HG02840 (cell line): ENCODE results near the gene CTBP2.

Experiments
- ATAC-seq: cut with Tn5 transposase; IDR thresholded peaks from one replicate; pipeline ENCODE4 v1.9.1; 2021; ENCODE audit warnings: mild to moderate bottlenecking, moderate library complexity, moderate number of reproducible peaks; ENCODE audit not compliant: unreplicated experiment, low FRiP score

The CTBP2 gene

DNA sequence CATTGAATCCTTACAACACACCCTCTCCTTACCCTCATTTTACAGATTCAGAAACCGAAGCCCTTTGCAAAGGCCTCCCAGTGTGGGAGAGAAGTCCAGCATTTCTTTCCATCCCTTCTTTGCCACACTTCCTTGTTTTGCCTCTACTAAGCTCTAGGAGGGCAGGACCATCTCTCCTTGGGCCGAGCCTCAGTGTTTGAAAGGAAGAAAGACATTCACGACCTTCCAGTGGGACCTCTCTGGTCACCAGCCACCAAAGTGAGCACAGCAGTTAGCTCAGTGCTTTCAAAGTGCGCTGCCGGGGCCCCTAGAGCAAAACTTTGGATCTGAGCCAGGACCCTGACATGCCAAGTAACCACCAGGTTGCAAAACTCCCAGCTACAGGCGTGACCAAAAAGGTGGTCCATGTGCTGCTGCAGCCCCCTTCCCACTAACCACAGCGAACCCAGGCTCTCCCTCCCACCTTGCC lies 12.4 kb downstream of the CTBP2 start:
- no peak for ATAC-seq

- no peak for ATAC-seq
Measured at GRCh38 chr10:125146791-125147579, 13.4 kb downstream of the CTBP2 start.

GRCh38 chr10:125145636-125146035 lies 14.7 kb downstream of the CTBP2 start:
- ATAC-seq: no peak

DNA sequence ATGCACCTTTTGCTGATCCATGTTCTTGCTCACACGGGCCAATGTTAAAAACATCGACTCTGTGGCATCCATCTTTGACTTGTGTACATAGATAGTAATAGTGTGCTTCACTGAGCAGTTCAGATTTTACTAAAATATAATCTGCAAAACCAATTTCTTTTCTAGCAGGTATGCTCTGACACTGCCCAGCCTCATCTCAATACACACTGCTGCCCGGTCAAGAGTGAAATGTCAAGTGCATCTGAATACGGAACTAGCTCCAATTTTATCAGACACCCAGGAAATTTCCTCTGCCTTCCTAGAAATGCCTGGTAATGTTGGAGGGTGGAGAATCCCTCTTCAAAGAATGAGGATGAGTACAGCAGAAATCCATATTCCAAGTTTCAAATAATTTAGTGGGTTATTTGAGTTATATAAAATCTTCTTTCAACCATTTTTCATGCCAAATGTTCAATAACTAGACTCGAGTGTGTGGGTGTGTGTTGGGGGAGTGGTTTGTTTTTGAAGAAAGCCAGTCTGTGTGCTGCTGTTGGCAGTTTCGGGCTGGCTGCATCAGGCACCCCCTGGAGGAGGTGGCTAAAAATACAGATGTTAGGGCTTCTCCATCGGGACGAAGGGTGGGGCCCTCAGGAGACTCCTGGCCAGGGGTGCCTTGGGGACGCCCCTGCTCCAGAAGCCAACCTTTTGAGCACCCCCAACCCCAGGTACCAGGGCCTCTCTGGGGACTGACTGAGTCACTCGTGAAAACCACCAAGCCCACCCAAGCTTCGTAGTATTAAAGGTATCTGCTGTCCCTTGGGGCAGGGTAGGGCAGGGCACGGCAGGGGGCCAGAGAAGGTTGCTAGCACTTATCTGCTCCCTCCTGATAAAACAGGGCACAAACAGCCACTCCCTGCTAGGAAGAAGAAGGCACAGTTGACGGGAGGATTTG lies 15.4 kb downstream of the CTBP2 start:
- no peak for ATAC-seq

DNA sequence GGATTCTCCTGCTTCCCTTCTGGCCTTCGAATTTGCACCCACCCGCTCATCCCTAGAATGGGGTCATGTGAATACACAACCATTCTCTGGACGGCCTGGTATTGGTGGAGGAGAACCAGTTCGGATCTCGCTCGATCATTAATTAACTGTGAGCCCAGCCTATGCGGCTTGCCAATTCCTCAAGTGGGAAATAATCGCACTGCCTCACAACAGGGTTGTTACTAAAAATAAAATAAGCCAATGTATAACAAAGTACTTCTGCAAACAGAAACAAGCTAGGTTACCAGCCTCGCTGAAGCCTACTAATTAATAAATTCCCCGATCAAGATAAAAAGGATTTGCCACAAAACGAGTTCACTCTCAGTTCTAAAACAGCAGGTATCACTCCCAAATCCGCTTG lies 16.2 kb downstream of the CTBP2 start:
- no peak for ATAC-seq

GRCh38 chr10:125142946-125143345 lies 17.4 kb downstream of the CTBP2 start:
- ATAC-seq: no peak

DNA sequence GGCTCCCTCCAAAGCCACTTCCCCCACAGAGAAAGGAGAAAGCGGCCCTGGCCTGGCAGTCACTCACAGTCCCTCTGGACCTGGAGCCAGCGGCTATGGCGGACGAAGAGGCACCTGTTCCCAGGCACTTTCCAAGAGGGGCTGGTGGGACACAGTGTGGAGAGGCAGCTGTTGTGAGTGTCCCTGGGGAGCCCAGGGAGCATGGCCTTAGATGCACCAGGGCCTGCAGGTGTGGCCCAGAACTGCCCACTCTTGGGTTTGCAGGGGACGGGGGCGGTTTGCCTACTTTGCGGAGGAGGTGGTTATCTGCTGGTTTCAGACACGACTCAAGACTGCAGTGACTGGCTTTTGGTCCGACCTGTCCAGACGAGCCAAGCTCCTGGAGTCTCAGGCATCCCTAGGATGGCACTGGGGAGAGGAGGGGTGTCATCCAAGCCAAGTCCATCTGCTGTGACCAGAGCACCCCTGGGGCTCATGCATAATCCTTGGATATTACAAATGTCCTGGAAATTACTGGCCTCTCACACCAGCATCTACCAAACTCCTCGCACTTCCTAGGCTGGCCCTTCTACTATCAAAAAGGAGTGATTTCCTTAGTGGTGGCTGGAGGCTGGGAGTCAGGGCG lies 18.4 kb downstream of the CTBP2 start:
- ATAC-seq: no peak

GRCh38 chr10:125141150-125141859 lies 19.1 kb downstream of the CTBP2 start:
- ATAC-seq: no peak

DNA sequence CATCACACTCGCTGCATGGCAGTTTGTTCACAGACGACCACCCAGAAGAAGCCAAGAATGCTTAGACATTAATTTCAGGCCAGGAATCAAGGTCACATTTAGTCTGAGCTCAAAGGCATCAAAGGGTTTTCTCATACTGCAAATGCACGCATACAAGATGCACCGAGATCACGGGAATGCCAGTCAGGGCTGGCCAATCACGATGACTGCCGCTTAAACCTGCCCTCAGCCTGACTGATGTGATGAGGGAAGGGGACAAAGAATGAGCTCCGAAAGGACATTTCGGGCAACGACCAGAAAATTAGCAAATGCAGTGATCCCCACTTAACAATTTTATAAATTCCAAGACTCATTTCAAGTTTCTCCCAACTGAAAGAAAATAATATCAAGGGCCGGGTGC lies 20.2 kb downstream of the CTBP2 start:
- ATAC-seq: no peak

GRCh38 chr10:125137601-125138438 lies 22.5 kb downstream of the CTBP2 start:
- ATAC-seq: no peak

- no peak for ATAC-seq
Measured at GRCh38 chr10:125136087-125136486, 24.3 kb downstream of the CTBP2 start.

DNA sequence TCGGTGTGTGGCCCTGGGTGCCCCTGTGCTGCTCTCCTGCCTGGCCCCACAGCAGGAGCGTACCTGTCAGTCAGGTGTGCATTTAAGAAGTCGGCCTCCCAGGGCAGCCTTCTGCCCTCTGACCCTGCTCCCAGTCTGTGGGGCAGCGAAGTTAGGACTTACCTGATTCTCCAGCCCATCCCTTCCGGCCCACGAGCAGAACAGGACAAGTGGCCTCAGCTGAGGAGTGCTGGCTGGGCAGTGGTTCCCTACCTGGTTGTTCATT lies 24.7 kb downstream of the CTBP2 start:
- no peak for ATAC-seq

DNA sequence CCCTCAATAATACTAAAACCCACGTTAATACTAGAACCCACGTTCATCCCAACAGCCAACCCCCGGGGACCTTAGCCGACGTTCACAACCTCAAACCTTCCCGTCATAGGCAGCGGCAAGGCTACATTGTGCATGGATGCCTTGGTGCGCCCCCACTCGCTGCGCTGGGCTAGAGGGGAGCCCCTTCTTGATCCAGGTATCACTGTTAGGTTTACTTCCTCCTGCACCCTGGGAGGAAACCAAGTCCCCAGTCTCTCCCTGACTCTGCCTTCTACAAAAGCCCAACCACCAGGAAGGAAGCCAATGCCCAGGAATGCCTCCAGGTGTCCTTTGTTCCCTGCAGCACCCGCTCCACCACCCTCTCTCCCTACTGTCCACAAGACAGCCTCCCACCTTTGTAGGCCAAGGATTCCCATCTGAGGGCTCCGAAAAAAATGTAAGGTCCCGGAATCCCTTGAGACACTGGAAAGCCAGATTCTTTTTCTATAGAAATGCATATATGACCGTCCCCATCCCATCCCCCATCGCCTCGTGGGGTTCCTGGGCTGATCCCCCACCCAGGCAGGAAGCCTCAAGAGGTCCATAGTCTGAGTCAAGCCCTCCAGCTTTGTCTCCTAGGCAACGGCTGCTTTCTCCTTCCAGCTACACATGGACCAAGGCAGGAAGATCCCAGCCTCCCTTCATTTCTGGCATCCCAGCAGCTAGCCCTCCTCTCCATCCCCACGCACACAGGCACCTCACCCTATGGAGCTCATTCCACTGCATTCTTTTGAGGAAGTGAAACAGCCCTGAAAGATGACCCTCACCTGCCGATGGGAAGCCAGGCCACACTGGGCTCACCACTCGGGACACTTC lies 25.2 kb downstream of the CTBP2 start:
- ATAC-seq: no peak

GRCh38 chr10:125134483-125134848 lies 25.9 kb downstream of the CTBP2 start:
- ATAC-seq: no peak

- no peak for ATAC-seq
Measured at GRCh38 chr10:125133696-125134482, 26.5 kb downstream of the CTBP2 start.

GRCh38 chr10:125132344-125132743 lies 28.0 kb downstream of the CTBP2 start:
- no peak for ATAC-seq

DNA sequence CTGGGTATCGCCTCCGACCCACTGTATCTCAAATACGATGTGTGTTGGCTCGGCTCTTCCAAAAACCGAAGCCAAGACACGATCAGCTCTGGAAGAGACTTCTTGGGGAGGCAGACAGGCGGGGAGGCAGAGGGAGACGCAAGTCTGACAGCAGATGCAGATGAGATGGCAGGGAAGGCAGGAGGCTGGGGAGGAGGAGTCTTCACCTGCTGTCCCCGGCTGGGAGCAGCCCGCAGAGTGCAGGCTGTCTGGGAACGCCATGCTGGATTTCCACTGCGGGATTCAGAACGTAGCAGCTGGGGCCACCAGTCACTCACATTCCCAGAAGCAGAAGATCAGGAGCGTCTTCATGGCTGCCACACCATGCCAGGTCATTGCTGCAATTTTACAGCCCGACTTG lies 29.4 kb downstream of the CTBP2 start:
- no peak for ATAC-seq

DNA sequence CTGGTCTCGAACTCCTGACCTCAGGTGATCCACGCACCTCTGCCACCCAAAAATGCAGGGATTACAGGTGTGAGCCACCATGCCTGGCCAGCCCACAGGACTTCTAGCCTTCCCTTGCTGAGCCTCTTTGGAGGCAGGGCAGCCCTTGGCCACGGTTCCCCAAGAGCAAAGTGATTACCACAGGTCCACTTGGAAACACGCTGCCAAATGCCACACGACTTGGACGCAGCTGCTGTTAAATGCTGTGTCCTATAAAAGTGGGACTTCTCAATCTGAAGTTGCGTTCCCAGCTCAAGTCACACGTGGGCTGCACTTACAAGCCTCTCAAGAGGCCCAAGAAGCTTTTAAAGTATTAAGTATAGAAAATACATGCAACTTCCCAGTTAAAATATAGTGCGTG lies 30.1 kb downstream of the CTBP2 start:
- no peak for ATAC-seq
